ENCODE data around the gene PANK3. TPM values are rescaled to one million over a fixed set of nuclear protein-coding genes. Genes with fewer than 3 reads are reported as not detected.
"Not testable (repeated sequence)": the region's sequence is repeated elsewhere in the genome, so short reads cannot be mapped to it uniquely, and the experiment has no call there.

The PANK3 gene
- total and polyA plus RNA-seq, 9 of the 15 experiments (the other 6 are each of a cell fraction or from before 2014, with no cell fraction given): 5.9 to 50.4 (median 29.7) TPM

DNA sequence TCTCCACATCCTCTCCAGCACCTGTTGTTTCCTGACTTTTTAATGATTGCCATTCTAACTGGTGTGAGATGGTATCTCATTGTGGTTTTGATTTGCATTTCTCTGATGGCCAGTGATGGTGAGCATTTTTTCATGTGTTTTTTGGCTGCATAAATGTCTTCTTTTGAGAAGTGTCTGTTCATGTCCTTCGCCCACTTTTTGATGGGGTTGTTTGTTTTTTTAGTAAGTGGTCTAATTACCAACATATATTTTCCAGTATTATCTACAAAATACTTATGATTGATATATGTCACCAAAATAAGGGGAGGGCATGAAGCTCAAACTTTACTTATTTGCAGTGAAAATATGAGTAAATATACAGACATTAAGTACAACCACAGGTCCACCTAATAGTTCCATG is 5.0 kb downstream of the PANK3 start:
- Histone ChIP-seq H3K36me3 (ENCODE audit: control insufficient read depth, insufficient read depth, low read length) (peaks cover 32% of the 10 kb centered on the region; the same call in 2 of the 3 replicates), H3K4me1 (replicated peaks in 1 of 2; ENCODE audit: control insufficient read depth in 2 of 2, insufficient read depth in 2 of 2, low read length in 2 of 2) (peaks cover 14 to 24% of the 10 kb centered on the region in 2 experiments; a peak in 4 of 5 replicates), H3K79me2 (ENCODE audit: control insufficient read depth, insufficient read depth, low read length) (peaks cover 92% of the 10 kb centered on the region)
- H3K27me3 ChIP-seq (ENCODE audit: control insufficient read depth in 2 of 2, insufficient read depth in 2 of 2, low read length in 2 of 2); CTCF ChIA-PET (ENCODE audit: low intra/inter-chr PET ratio); H3K9me3 ChIP-seq (replicated peaks; ENCODE audit: control insufficient read depth, insufficient read depth, low read depth, low read length); DNase-seq (ENCODE audit: extremely low read depth in 1 of 4, low spot score in 3 of 4); intact Hi-C loops (cut with micrococcal nuclease); H4K20me1 ChIP-seq (replicated peaks; ENCODE audit: control insufficient read depth, insufficient read depth, low read length); FAIRE-seq; H3K9ac ChIP-seq (ENCODE audit: insufficient read depth in 1 of 2, low read depth in 2 of 2, low read length in 2 of 2); BruUV-seq (replicated peaks); H3K4me3 ChIP-seq; ATAC-seq; H3K27ac ChIP-seq (ENCODE audit: extremely low read depth, low read depth, low read length); H3K4me2 ChIP-seq (ENCODE audit: insufficient read depth, low read length); H2AFZ ChIP-seq (ENCODE audit: low read depth, low read length); H3K9me1 ChIP-seq (ENCODE audit: control insufficient read depth, insufficient read depth, low read length); in situ Hi-C loops (cut with MboI): not testable (repeated sequence)
- no CpG with 5 or more reads among the region's 1 CpG for WGBS (ENCODE audit: insufficient coverage, low coverage, missing lambda C conversion rate)
- TF ChIP-seq AFF1 (IDR thresholded peaks at IDR 0.05; ENCODE audit: low read depth in 1 of 2, partially characterized antibody in 2 of 2): peak in 1 of 2 experiments; percentile 91
- POLR2A ChIA-PET: interaction anchor here (0.5 kb wide), 1 partner anchor 332 kb away, joined by 3 read pairs; no protein-coding TSS in a partner anchor

All from K562 (cell line).